ENCODE measurements around the gene PECR. TPM values are rescaled to one million over a fixed set of nuclear protein-coding genes. Genes with fewer than 3 reads are reported as not detected.

PECR gene
- total RNA-seq, 1 donor from 2014 or later: 19.0 TPM

- peaks cover 8% of the 10 kb centered on the region for H3K36me3 Mint-ChIP-seq
- H3K9me3 Mint-ChIP-seq: no peaks in the 10 kb centered on the region
- no peak overlapping the region for H3K27ac Mint-ChIP-seq
- H3K27me3 Mint-ChIP-seq: no peaks in the 10 kb centered on the region
- no peak overlapping the region for H3K4me3 Mint-ChIP-seq
- no peak for DNase-seq (ENCODE audit: extremely low spot score, unreplicated experiment)
- H3K4me1 Mint-ChIP-seq (ENCODE audit: unreplicated experiment): peaks cover 19% of the 10 kb centered on the region
- TF ChIP-seq CTCF (conservative IDR thresholded peaks at IDR 0.05): peak; percentile 60
Measured at GRCh38 chr2:216059233-216059834, 22.3 kb downstream of the PECR start.

GRCh38 chr2:216057688-216058193 is 23.9 kb downstream of the PECR start:
- Mint-ChIP-seq H3K4me3 (peak overlapping the region; percentile 38), H3K9me3 (no peaks in the 10 kb centered on the region), H3K36me3 (peaks cover 8% of the 10 kb centered on the region), H3K27me3 (no peaks in the 10 kb centered on the region), H3K4me1 (ENCODE audit: unreplicated experiment) (peaks cover 19% of the 10 kb centered on the region), H3K27ac (peak overlapping the region; percentile 85)
- TF ChIP-seq CTCF (conservative IDR thresholded peaks at IDR 0.05): no peak
- DNase-seq (ENCODE audit: extremely low spot score, unreplicated experiment): no peak

GRCh38 chr2:216056739-216057138 is 24.9 kb downstream of the PECR start:
- Mint-ChIP-seq H3K9me3 (no peaks in the 10 kb centered on the region), H3K27me3 (no peaks in the 10 kb centered on the region), H3K4me3 (no peak overlapping the region), H3K4me1 (ENCODE audit: unreplicated experiment) (peaks cover 19% of the 10 kb centered on the region), H3K36me3 (peaks cover 8% of the 10 kb centered on the region), H3K27ac (peak overlapping the region; percentile 51)
- no peak for DNase-seq (ENCODE audit: extremely low spot score, unreplicated experiment)
- no peak for TF ChIP-seq CTCF (conservative IDR thresholded peaks at IDR 0.05)

- H3K36me3 Mint-ChIP-seq: peaks cover 8% of the 10 kb centered on the region
- H3K27ac Mint-ChIP-seq: no peak overlapping the region
- H3K4me3 Mint-ChIP-seq: no peak overlapping the region
- DNase-seq (ENCODE audit: extremely low spot score, unreplicated experiment): no peak
- H3K9me3 Mint-ChIP-seq: no peaks in the 10 kb centered on the region
- peaks cover 19% of the 10 kb centered on the region for H3K4me1 Mint-ChIP-seq (ENCODE audit: unreplicated experiment)
- H3K27me3 Mint-ChIP-seq: no peaks in the 10 kb centered on the region
- TF ChIP-seq CTCF (conservative IDR thresholded peaks at IDR 0.05): no peak
Measured at GRCh38 chr2:216055680-216056079, 25.9 kb downstream of the PECR start.

- no peak for DNase-seq (ENCODE audit: extremely low spot score, unreplicated experiment)
- Mint-ChIP-seq H3K27me3 (no peaks in the 10 kb centered on the region), H3K4me1 (ENCODE audit: unreplicated experiment) (peaks cover 11% of the 10 kb centered on the region), H3K9me3 (no peaks in the 10 kb centered on the region), H3K4me3 (no peak overlapping the region), H3K27ac (no peak overlapping the region), H3K36me3 (peaks cover 13% of the 10 kb centered on the region)
- no peak for TF ChIP-seq CTCF (conservative IDR thresholded peaks at IDR 0.05)
Measured at GRCh38 chr2:216052420-216052819, 29.2 kb downstream of the PECR start.
